HepG2 (cell line): Measurements from ENCODE around the gene MPI. TPM values are rescaled to one million over a fixed set of nuclear protein-coding genes. Genes with fewer than 3 reads are reported as not detected.

Source experiments
- DMTF1 ChIP-seq: sonication (generic); formaldehyde crosslinking; IDR thresholded peaks from 2 replicates; pipeline ENCODE4 v1.4.0; 2020; ENCODE audit warnings: mild to moderate bottlenecking, missing genetic modification reagents
- IKZF1 ChIP-seq: fragments of 450-650 bp; IDR thresholded peaks from 2 replicates; pipeline ENCODE4 v1.7.1; 2016
- MIER2 ChIP-seq: IDR thresholded peaks from 2 replicates; pipeline ENCODE4 v1.6.1; 2016; ENCODE audit warnings: missing biosample characterization, missing genetic modification reagents
- PRDM10 ChIP-seq: sonication (generic); formaldehyde crosslinking; IDR thresholded peaks from 2 replicates; pipeline ENCODE4 v1.4.0; 2020; ENCODE audit warnings: low read depth, missing genetic modification reagents
- ZBTB26 ChIP-seq: IDR thresholded peaks from 2 replicates; pipeline ENCODE4 v1.6.1; 2016; ENCODE audit warnings: missing compliant biosample characterization, missing genetic modification reagents, borderline replicate concordance
- ZBTB42 ChIP-seq: sonication (generic); formaldehyde crosslinking; IDR thresholded peaks from 2 replicates; pipeline ENCODE4 v1.5.0; 2020; ENCODE audit warnings: mild to moderate bottlenecking, missing genetic modification reagents
- ZNF30 ChIP-seq: sonication (generic); formaldehyde crosslinking; IDR thresholded peaks from 2 replicates; pipeline ENCODE4 v1.5.0; 2020; ENCODE audit warnings: mild to moderate bottlenecking, missing genetic modification reagents
- ZNF44 ChIP-seq: sonication (generic); formaldehyde crosslinking; IDR thresholded peaks from 2 replicates; pipeline ENCODE4 v1.5.1; 2020; ENCODE audit warnings: mild to moderate bottlenecking, missing genetic modification reagents
- ZNF646 ChIP-seq: sonication (generic); formaldehyde crosslinking; IDR thresholded peaks from 2 replicates; pipeline ENCODE4 v1.9.0; 2021; ENCODE audit warnings: mild to moderate bottlenecking, missing genetic modification reagents
- ZNF770 ChIP-seq: sonication (generic); formaldehyde crosslinking; IDR thresholded peaks from 2 replicates; pipeline ENCODE4 v1.5.0; 2020; ENCODE audit warnings: mild to moderate bottlenecking, missing genetic modification reagents
- polyA plus RNA-seq, 8 experiments: library from polyadenylated mRNA; depleted of rRNA in 3 of 8; stranded (reverse) in 7 of 8; unstranded in 1 of 8; fragments of >200 nt; fragmentation: Illumina TruSeq in 4 of 8; extraction: Trizol in 4 of 8; gene quantifications; 2 replicates each; pipeline versions ENCODE4 v1.2.1 to v1.2.3, GENCODE V29; 2011 to 2016; ENCODE audit warnings: low read depth in 4 of 8, missing spikeins in 1 of 8, mixed read lengths in 1 of 8; ENCODE audit not compliant: insufficient read depth in 1 of 8
- total RNA-seq, 5 experiments: library from RNA; depleted of rRNA; stranded (reverse); fragments of >200 nt; fragmentation: Illumina TruSeq; extraction: Trizol; gene quantifications; 2 replicates each; pipeline ENCODE4 v1.2.3, GENCODE V29; 2016; ENCODE audit warnings: low read depth in 1 of 5

MPI gene
- total and polyA plus RNA-seq, 2 of the 13 experiments (the other 11 are each of a cell fraction or from before 2014, with no cell fraction given), result 36.9 to 63.5 TPM

- TF ChIP-seq PRDM10 (CRISPR knock-in tag), result peak; percentile 20; the same call in 1 of the 2 replicates
- no peak for TF ChIP-seq ZNF646
- TF ChIP-seq ZBTB42 (CRISPR knock-in tag), result no peak
- TF ChIP-seq ZBTB26 (CRISPR knock-in tag), result no peak
- no peak for TF ChIP-seq IKZF1
- no peak; the same call in 1 of the 2 replicates for TF ChIP-seq MIER2 (CRISPR knock-in tag)
- TF ChIP-seq DMTF1, result no peak
- peak; percentile 72 for TF ChIP-seq ZNF770 (CRISPR knock-in tag)
- TF ChIP-seq ZNF30, result 0 out of 2 replicates have a peak, but pooled peaks have one; percentile 64
- no peak for TF ChIP-seq ZNF44 (CRISPR knock-in tag)
These were observed 47.9 kb downstream of the MPI start, which contains the start of gene COX5A (continued) for GRCh38 chr15:74937590-74938371.
